HG03097 (cell line): ENCODE data around the gene LTA4H.
"Not testable (repeated sequence)": the region's sequence is repeated elsewhere in the genome, so short reads cannot be mapped to it uniquely, and the experiment has no call there.

Experiments
- ATAC-seq: cut with Tn5 transposase; IDR thresholded peaks from one replicate; pipeline ENCODE4 v1.9.1; 2021; ENCODE audit not compliant: unreplicated experiment, low FRiP score

The LTA4H gene

GRCh38 chr12:95995238-95996031 is 40.0 kb downstream of the LTA4H start:
- no peak for ATAC-seq

- no peak for ATAC-seq
Measured at GRCh38 chr12:95994476-95994875, 40.9 kb downstream of the LTA4H start.

DNA sequence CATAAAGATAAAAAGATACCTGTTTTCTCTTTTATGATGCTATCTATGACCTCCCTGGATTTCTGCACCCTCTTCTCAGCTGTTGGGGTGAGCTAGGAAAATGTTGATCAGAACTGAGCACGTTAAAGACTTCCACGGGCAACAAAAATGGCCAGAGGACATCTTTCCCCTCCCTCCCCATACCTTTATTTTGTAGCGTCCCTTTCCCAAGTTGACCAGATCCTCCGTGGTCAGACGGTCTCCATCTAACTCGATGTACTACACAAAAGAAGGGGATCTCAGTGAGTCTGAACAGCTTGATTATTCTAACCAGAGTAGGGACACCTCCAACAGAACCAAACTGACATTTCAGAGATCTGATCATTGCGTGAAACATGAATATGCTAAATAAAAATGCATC is 41.5 kb downstream of the LTA4H start:
- no peak for ATAC-seq

GRCh38 chr12:95990136-95990535 is 45.3 kb downstream of the LTA4H start:
- no peak for ATAC-seq

DNA sequence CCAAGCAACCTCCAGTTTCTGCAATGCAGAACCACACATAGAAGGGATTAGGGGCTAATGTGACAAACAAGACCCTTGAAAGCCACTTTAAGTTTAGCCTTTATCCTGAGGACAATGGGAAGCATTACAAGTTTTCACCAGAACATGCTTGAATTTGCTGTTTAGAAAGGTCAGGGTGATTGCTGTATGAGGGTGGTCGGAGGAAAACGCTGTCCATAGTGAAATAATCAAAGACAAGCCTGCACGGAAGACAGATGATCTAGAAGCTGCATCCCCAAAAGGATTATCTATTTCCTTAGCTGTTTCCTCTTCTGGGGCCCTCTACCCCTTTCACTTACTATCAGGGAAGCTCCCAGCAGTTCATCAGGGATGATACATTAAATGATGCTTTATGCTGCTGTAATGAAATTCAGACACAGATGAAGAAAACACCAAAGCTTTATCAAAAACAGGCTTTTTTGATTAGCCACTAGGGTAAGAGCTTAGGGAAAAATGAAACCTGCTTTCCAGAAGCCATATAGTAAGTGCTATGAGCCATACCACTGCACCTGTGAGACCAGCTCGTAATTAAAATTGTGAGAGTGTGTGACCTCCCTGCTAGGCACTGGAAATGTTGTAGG is 45.8 kb downstream of the LTA4H start:
- ATAC-seq: no peak

- no peak for ATAC-seq
Measured at GRCh38 chr12:95988506-95989275, 46.7 kb downstream of the LTA4H start.

DNA sequence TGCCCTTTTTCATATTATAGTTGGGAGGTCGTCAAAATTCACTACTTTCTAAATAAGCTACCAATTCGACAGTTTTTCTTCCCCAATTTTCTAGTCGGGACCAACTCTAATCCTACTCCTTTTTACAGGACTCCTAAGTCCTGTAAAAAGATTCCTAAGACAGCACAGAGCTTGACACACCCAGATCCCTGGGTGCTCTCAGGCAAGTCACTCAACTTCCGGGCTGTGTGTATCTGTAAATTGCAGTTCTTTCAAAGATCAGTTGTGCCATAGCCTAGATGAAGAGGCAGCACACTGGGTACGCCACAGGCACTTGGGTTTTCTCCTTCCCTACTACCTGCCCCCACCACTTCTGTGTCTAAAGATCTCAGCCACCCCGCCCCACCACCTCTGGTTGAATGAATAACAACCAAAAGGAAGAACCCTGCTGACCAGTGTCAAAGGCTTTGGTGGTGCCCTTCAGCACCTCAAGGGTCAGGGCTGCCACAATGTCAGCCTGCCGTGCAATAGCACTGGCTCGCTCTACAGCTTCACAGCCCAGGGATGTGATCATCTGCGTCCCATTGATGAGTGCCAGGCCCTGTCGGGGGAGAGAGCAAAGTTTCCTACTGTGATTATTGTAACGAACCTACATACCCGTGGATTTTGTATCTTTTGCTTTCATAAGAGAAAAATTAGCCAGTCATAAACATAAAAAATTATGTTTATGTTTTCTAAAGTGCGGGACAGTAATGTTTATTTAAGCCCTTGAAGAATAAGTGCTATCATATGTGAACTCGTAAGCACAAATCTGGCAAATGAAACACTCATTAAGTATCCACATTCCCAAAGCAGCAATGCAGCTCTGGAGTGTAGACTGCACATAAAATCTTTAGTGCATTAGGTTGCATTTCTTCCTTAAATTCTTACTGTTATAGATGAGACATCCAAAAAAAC is 48.5 kb downstream of the LTA4H start:
- ATAC-seq: no peak

DNA sequence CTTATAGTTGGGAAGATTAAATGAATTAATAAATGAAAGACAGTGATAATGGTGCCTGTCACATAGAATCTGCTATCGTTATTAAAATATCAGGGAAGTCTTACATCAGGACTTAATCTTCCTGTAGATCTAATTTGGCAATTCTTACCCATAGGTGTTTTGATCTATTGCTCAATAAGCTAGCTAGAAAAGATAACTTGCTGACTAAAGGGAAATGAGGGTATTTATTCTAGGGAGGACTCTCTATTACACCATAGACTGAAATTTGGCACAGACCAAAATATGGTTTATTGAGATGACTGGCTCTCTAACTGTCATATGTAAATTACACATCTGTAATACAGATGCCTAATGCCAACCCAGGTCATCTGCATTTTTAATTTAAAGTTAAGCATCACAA is 50.7 kb downstream of the LTA4H start:
- no peak for ATAC-seq

- ATAC-seq: no peak
Measured at GRCh38 chr12:95982602-95983001, 52.8 kb downstream of the LTA4H start.

DNA sequence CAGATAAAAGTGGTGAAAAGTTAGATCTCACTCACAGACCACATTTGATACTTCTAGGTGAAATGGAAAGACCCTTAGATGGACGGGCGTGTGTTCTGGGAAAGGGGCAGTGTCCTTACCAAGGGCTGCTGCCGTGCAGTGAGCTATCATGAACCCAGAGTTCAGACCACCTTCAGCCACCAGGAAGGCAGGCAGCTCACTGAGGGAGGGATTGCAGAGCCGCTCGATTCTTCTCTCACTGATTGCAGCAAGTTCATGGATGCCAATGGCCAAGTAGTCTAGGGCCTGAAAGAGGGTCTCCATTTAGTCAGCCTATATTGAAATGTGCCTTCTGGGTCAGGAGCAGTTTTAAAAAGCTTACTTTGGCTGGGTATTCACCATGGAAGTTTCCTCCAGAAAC is 55.0 kb downstream of the LTA4H start:
- no peak for ATAC-seq

DNA sequence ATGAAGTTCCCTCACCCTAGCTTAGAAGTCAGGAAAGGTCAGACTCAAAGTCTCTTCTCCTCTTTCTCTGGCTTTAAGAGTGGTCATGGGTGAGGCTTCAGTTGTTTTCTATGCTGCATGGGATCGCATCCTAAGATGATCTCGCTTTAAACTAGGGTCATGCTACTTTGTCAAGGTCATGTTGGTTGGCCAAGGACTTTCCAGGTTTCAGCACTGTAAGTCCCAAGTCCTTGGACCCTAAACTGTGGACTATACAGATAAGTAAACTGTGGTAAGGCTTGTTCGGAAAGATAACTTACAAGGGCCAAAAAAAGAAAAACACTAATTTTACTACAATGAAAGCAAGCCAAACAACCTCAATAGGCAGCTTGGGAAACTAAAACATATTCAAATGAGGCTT is 56.6 kb downstream of the LTA4H start:
- ATAC-seq: no peak

GRCh38 chr12:95978351-95978750 is 57.0 kb downstream of the LTA4H start:
- no peak for ATAC-seq

- ATAC-seq: no peak
Measured at GRCh38 chr12:95977764-95978305, 57.6 kb downstream of the LTA4H start.

DNA sequence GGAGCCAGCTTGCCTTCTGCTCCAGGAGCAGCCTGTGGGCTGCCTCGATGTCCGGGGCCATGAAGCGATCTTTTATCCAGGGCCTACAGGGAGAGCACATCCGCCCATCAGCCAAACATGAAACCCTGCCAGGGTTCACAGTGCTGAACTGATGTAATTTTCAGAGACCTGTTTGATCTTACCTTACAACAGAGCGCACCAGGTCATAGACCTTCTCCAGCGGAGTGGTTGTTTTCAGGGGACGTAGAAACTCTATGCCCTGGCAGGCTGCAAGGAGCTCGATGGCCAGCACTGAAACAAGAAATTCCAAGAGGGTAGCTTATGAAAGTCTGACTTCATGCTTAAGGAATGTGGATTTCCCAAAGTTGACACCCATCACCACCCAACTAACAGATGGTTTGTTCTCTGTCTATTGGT is 59.0 kb downstream of the LTA4H start:
- ATAC-seq: no peak

GRCh38 chr12:95975491-95975890 is 59.9 kb downstream of the LTA4H start:
- no peak for ATAC-seq

DNA sequence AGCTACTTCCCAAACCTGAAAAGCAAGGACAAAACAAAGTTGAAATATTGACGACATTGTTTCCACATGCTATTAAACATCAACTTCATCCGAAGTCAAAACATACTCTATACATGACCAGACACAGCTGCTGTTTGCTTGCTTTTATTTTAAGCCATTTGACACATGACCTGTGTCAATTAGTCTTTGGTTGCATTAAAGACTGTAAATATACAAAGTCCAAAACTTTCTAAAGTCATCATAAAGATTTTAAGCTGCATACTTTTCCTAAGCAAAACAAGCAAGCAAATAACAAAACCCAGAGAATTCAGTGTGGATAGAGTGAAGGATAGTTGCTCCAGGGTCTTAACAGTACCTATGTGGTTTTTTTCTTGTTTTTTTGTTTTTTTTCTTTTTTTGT is 61.0 kb downstream of the LTA4H start:
- ATAC-seq: no peak

GRCh38 chr12:95972832-95973456 is 62.4 kb downstream of the LTA4H start:
- no peak for ATAC-seq

- ATAC-seq: no peak
Measured at GRCh38 chr12:95970905-95971304, 64.5 kb downstream of the LTA4H start.

DNA sequence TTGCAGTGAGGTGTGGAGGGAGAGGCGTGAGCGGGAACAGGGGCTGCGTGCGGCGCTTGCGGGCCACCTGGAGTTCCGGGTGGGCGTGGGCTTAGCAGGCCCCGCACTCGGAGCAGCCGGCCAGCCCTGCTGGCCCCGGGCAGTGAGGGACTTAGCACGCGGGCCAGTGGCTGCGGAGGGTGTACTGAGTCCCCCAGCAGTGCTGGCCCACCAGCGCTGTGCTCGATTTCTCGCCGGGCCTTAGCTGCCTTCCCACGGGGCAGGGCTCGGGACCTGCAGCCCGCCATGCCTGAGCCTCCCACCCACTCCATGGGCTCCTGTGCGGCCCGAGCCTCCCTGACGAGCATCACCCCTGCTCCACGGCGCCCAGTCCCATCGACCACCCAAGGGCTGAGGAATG is 66.3 kb downstream of the LTA4H start:
- not testable (repeated sequence) for ATAC-seq

- ATAC-seq: no peak
Measured at GRCh38 chr12:95967301-95967700, 68.1 kb downstream of the LTA4H start.
